Endodermal cell (in vitro differentiated cells): Measurements from ENCODE around the gene CTRB1. TPM values are rescaled to one million over a fixed set of nuclear protein-coding genes. Genes with fewer than 3 reads are reported as not detected.

Experiments
- DNase-seq: peaks from one replicate; pipeline ENCODE4 v3.0.0-alpha.2; 2017
- H3K27ac ChIP-seq: 2 replicates; pipeline ENCODE4 v1.5.1; 2013; ENCODE audit warnings: mild to moderate bottlenecking, low read depth, low read length, moderate library complexity
- H3K27me3 ChIP-seq: 2 replicates; pipeline ENCODE4 v1.6.1; 2013; ENCODE audit warnings: mild to moderate bottlenecking, low read length, moderate library complexity; ENCODE audit not compliant: insufficient read depth, control insufficient read depth, poor library complexity, severe bottlenecking
- H3K36me3 ChIP-seq: 2 replicates; pipeline ENCODE4 v1.7.0; 2013; ENCODE audit warnings: mild to moderate bottlenecking, low read length, moderate library complexity; ENCODE audit not compliant: control insufficient read depth, insufficient read depth
- H3K4me1 ChIP-seq: one replicate; pipeline ENCODE4 v1.7.0; 2013; ENCODE audit warnings: low read length; ENCODE audit not compliant: control insufficient read depth, insufficient read depth
- H3K4me3 ChIP-seq: 2 replicates; pipeline ENCODE4 v1.5.1; 2013; ENCODE audit warnings: mild to moderate bottlenecking, low read length, moderate library complexity
- H3K9ac ChIP-seq: 2 replicates; pipeline ENCODE4 v1.6.1; 2013; ENCODE audit warnings: mild to moderate bottlenecking, low read length, moderate library complexity; ENCODE audit not compliant: poor library complexity, severe bottlenecking; ENCODE audit errors: extremely low read depth
- H3K9me3 ChIP-seq: 2 replicates; pipeline ENCODE4 v1.6.1; 2013; ENCODE audit warnings: mild to moderate bottlenecking, low read length, moderate library complexity; ENCODE audit not compliant: control insufficient read depth
- H3K27ac Mint-ChIP-seq: 2 replicates; pipeline ENCODE4 v1.8.0; 2020; ENCODE audit warnings: mixed read lengths
- H3K27me3 Mint-ChIP-seq: 2 replicates; pipeline ENCODE4 v1.8.0; 2021; ENCODE audit warnings: mild to moderate bottlenecking, mixed read lengths; ENCODE audit not compliant: insufficient read depth
- H3K36me3 Mint-ChIP-seq: 2 replicates; pipeline ENCODE4 v1.8.0; 2020; ENCODE audit warnings: low read depth, mixed read lengths
- H3K4me1 Mint-ChIP-seq: 2 replicates; pipeline ENCODE4 v1.8.0; 2020; ENCODE audit warnings: mixed read lengths
- H3K4me3 Mint-ChIP-seq: 2 replicates; pipeline ENCODE4 v1.8.0; 2020; ENCODE audit warnings: mild to moderate bottlenecking, moderate library complexity, mixed read lengths
- H3K9me3 Mint-ChIP-seq: 2 replicates; pipeline ENCODE4 v1.8.0; 2020; ENCODE audit warnings: mild to moderate bottlenecking, mixed read lengths
- CTCF ChIP-seq: fragments of 200-600 bp; sonication (generic); conservative IDR thresholded peaks from 2 replicates; pipeline ENCODE4 v1.5.0; 2021; ENCODE audit warnings: antibody characterized with exemption, mild to moderate bottlenecking
- WGBS, 2 experiments: methylation state at CpG; one replicate each; pipeline versions ENCODE4 v1.1.5 to v1.1.7; 2013; ENCODE audit warnings: missing lambda C conversion rate in 2 of 2, mixed read lengths in 1 of 2; ENCODE audit not compliant: insufficient coverage in 1 of 2, insufficient read length in 1 of 2; 5-methylcytosine and 5-hydroxymethylcytosine counted together
- total RNA-seq, 2 donors: library from RNA; stranded (reverse); fragmentation: NEBNext Ultra II Directional in 1 of 2; extraction: Animal tissue kit (Norgen Biotek cat#: 25700) in 1 of 2; gene quantifications; 2 replicates in 1 of 2; 3 replicates in 1 of 2; pipeline ENCODE4 v1.2.1, GENCODE V29; 2021

The CTRB1 gene
- total RNA-seq, 2 donors from 2014 or later = not detected

DNA sequence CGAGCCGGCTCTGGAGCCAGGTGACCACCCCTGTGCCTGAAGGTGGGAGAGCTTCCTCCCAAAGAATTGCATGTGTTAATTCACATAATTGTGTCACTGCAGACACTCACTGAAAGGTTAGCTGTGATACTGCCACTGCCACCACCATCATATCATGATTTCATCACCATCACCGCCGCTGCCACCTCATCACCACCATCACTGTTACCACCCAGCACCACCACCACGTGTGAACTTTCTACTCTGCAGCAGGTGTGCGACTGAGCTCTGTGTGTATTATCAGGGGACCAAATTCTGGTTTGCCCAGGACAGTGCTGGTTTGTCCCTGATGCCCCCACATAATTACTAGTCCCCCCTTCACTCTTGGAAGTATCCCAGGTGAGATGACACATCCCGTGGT is 17.4 kb downstream of the CTRB1 start:
- Histone ChIP-seq H3K9me3 (no peaks in the 10 kb centered on the region), H3K27me3 (no peaks in the 10 kb centered on the region), H3K4me3 (no peak overlapping the region), H3K36me3 (peaks cover 33% of the 10 kb centered on the region), H3K27ac (no peak overlapping the region), H3K9ac (no peak overlapping the region), H3K4me1 (no peaks in the 10 kb centered on the region)
- no peak overlapping the region for H3K4me3 Mint-ChIP-seq
- no peaks in the 10 kb centered on the region for H3K9me3 Mint-ChIP-seq
- no peak for TF ChIP-seq CTCF
- no peak for DNase-seq
- no peak overlapping the region for H3K27ac Mint-ChIP-seq
- 91 to 94% methylated on average over 5 to 7 of the region's 7 CpGs for whole genome bisulfite sequencing, 2 experiments
- H3K27me3 Mint-ChIP-seq = no peaks in the 10 kb centered on the region
- no peaks in the 10 kb centered on the region for H3K4me1 Mint-ChIP-seq
- H3K36me3 Mint-ChIP-seq = peaks cover 50% of the 10 kb centered on the region

- H3K9ac ChIP-seq = no peak overlapping the region
- Mint-ChIP-seq H3K27me3 (no peaks in the 10 kb centered on the region), H3K9me3 (no peaks in the 10 kb centered on the region), H3K4me1 (no peaks in the 10 kb centered on the region), H3K27ac (no peak overlapping the region), H3K36me3 (peaks cover 50% of the 10 kb centered on the region), H3K4me3 (no peak overlapping the region)
- H3K27ac ChIP-seq = no peak overlapping the region
- no peak for DNase-seq
- TF ChIP-seq CTCF = no peak
- no peaks in the 10 kb centered on the region for H3K27me3 ChIP-seq
- H3K9me3 ChIP-seq = no peaks in the 10 kb centered on the region
- H3K36me3 ChIP-seq = peaks cover 29% of the 10 kb centered on the region
- H3K4me1 ChIP-seq = no peaks in the 10 kb centered on the region
- H3K4me3 ChIP-seq = no peak overlapping the region
- WGBS, 2 experiments = 94 to 99% methylated on average over 12 to 28 of the region's 28 CpGs
Measured at GRCh38 chr16:75236736-75237397, 18.1 kb downstream of the CTRB1 start.

GRCh38 chr16:75237398-75238131 is 18.8 kb downstream of the CTRB1 start:
- H3K36me3 Mint-ChIP-seq = peaks cover 54% of the 10 kb centered on the region
- no peaks in the 10 kb centered on the region for H3K9me3 Mint-ChIP-seq
- no peak for TF ChIP-seq CTCF
- no peak overlapping the region for H3K9ac ChIP-seq
- H3K27me3 Mint-ChIP-seq = no peaks in the 10 kb centered on the region
- WGBS, 2 experiments = 96 to 99% methylated on average over 8 to 18 of the region's 18 CpGs
- no peaks in the 10 kb centered on the region for H3K4me1 Mint-ChIP-seq
- H3K4me3 Mint-ChIP-seq = no peak overlapping the region
- H3K4me1 ChIP-seq = no peaks in the 10 kb centered on the region
- H3K4me3 ChIP-seq = no peak overlapping the region
- no peaks in the 10 kb centered on the region for H3K27me3 ChIP-seq
- H3K27ac ChIP-seq = peak overlapping the region; percentile 81
- peaks cover 25% of the 10 kb centered on the region for H3K36me3 ChIP-seq
- H3K9me3 ChIP-seq = no peaks in the 10 kb centered on the region
- no peak overlapping the region for H3K27ac Mint-ChIP-seq
- no peak for DNase-seq
